GM12892 (cell line): ENCODE data around the gene HECW1.

Experiments used
- POLR2A ChIP-seq: IDR thresholded peaks from 2 replicates; pipeline ENCODE4 v1.6.1; 2011; ENCODE audit warnings: low read depth, low read length, control low read depth
- TAF1 ChIP-seq: IDR thresholded peaks from 2 replicates; pipeline ENCODE4 v1.6.1; 2011; ENCODE audit warnings: low read depth, mild to moderate bottlenecking, control low read depth, low read length, borderline replicate concordance

- no peak for TF ChIP-seq POLR2A
- no peak for TF ChIP-seq TAF1
These were observed 342.6 kb downstream of the HECW1 start for GRCh38 chr7:43454936-43455518.
